ENCODE results near the gene ARHGEF4. TPM values are rescaled to one million over a fixed set of nuclear protein-coding genes. Genes with fewer than 3 reads are reported as not detected.

The ARHGEF4 gene
- total RNA-seq, 4 donors from 2014 or later: 23.7 to 51.5 (median 37.1) TPM

DNA sequence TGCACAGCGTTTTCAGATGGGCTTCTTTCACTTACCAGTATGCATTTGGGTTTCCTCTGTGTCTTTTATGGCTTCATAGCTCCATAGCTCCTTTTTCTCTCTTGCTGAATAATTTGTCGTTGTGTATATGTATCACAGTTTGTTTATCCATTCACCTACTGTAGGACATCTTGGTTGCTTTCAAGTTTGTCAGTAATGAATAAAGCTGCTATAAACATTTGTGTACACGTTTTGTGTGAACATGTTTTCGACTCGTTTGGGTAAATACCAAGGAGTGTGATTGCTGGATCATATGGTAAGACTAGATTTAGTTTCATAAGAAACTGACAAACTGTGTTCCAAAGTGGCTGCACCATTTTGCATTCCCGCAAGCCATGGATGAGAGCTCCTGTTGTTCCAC is 161.8 kb downstream of the ARHGEF4 start:
- H3K9me3 ChIP-seq: no peaks in the 10 kb centered on the region
- no peaks in the 10 kb centered on the region for H3K4me1 ChIP-seq
- DNase-seq (ENCODE audit: extremely low spot score): no peak
- peaks cover 0 to 11% (median 0%) of the 10 kb centered on the region in 4 donors for H3K27me3 ChIP-seq
- no peak overlapping the region for H3K4me3 ChIP-seq
- H3K36me3 ChIP-seq: no peaks in the 10 kb centered on the region
- WGBS: 69% methylated on average over 6 of the region's 6 CpGs
- no peak overlapping the region for H3K27ac ChIP-seq (replicated peaks in 1 of 4)
- TF ChIP-seq EP300 (IDR thresholded peaks at IDR 0.05): no peak
- no peak for TF ChIP-seq POLR2A (IDR thresholded peaks at IDR 0.05; ENCODE audit: low read depth)
- TF ChIP-seq POLR2AphosphoS5 (IDR thresholded peaks at IDR 0.05): no peak
- TF ChIP-seq, protein P1, sequence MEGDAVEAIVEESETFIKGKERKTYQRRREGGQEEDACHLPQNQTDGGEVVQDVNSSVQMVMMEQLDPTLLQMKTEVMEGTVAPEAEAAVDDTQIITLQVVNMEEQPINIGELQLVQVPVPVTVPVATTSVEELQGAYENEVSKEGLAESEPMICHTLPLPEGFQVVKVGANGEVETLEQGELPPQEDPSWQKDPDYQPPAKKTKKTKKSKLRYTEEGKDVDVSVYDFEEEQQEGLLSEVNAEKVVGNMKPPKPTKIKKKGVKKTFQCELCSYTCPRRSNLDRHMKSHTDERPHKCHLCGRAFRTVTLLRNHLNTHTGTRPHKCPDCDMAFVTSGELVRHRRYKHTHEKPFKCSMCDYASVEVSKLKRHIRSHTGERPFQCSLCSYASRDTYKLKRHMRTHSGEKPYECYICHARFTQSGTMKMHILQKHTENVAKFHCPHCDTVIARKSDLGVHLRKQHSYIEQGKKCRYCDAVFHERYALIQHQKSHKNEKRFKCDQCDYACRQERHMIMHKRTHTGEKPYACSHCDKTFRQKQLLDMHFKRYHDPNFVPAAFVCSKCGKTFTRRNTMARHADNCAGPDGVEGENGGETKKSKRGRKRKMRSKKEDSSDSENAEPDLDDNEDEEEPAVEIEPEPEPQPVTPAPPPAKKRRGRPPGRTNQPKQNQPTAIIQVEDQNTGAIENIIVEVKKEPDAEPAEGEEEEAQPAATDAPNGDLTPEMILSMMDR (IDR thresholded peaks at IDR 0.05): no peak
- intact Hi-C loops (cut with DNase I): no loop called here

DNA sequence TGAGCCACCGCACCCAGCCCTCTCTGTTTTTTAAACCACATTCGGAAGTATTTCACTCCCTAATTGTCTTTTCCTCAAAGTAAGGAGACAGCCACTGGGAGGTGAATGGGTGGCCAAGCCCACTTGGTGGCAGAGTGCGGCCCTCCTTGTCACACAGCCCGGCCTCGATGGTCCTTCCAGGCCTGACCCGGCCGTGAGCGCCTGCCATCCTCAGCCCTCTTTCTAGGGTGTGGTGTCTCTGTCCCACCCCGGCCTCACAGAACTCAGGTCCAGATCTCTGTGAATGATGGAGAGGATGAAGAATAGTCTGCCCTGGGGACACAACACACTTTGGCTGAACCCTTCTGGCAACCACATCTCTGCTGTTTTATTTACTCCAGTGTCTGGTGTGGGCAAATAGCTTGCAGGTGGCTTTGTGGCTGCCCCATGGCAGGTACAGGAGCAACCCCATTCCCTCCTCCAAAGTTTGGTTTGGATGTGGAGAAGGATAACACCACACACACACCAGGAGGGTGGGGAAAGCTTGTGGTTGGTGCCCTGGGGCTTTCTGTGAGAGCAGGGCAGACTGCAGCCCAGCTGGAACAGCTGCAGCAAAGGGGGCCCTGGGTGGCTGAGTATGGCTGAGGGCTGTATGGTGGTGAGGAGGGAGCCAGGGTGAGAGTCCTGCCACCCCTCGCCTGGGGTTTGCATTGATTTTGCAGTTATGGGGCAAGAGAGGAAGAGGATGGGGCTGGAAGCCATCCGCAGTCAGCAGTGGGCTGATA is 167.9 kb downstream of the ARHGEF4 start:
- no peaks in the 10 kb centered on the region for H3K36me3 ChIP-seq
- H3K4me1 ChIP-seq: no peaks in the 10 kb centered on the region
- DNase-seq (ENCODE audit: extremely low spot score): peak; percentile 70
- H3K27me3 ChIP-seq: peaks cover 0 to 27% (median 0%) of the 10 kb centered on the region in 4 donors
- TF ChIP-seq POLR2A (IDR thresholded peaks at IDR 0.05; ENCODE audit: low read depth) (no peak), POLR2AphosphoS5 (IDR thresholded peaks at IDR 0.05) (no peak), EP300 (IDR thresholded peaks at IDR 0.05) (no peak)
- TF ChIP-seq, protein P1 (IDR thresholded peaks at IDR 0.05): no peak
- WGBS: 75% methylated on average over 7 of the region's 11 CpGs
- H3K4me3 ChIP-seq: no peak overlapping the region
- no peak overlapping the region for H3K27ac ChIP-seq (replicated peaks in 1 of 4)
- H3K9me3 ChIP-seq: no peaks in the 10 kb centered on the region
- intact Hi-C loops (cut with DNase I): no loop called here

DNA sequence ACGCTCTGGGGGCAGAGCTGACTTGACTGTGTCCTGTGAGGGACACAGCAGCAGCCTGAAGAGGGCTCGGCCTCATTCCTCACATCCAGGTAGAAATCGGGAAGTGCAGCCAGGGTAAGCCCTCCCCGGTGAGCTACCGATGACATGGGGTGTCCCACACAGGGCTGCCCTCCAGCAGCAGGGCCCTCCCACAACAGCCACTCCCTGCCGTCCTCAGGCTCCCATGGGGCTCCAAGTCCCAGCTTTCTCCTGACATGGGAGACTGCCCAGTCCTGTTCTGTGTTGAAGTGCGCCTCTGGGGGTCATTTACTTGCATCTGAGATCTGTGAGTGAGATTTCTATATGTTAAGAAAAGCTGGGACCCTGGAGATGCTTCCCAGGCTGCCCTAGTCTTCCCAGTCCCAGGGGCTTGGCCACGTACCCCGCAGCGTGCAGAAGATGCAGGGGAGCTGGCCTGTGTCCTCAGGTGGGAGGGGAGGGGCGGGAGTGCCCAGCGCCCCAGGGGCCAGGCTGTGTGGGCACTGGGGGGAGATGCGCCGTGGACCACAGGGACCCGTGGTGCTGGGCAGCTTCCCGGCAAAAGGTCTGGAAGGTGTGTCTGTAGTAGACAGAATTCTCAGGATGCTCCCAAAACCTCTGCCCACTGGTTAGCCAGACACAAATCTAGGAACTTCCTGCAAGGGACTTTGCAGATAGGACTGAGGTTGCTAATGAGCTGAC is 168.7 kb downstream of the ARHGEF4 start:
- WGBS: 71% methylated on average over 8 of the region's 16 CpGs
- H3K36me3 ChIP-seq: no peaks in the 10 kb centered on the region
- peak; percentile 85 for DNase-seq (ENCODE audit: extremely low spot score)
- intact Hi-C loops (cut with DNase I): no loop called here
- TF ChIP-seq POLR2A (IDR thresholded peaks at IDR 0.05; ENCODE audit: low read depth): no peak
- TF ChIP-seq, protein P1 (IDR thresholded peaks at IDR 0.05): no peak
- TF ChIP-seq EP300 (IDR thresholded peaks at IDR 0.05): no peak
- TF ChIP-seq POLR2AphosphoS5 (IDR thresholded peaks at IDR 0.05): no peak
- H3K4me3 ChIP-seq: no peak overlapping the region
- no peak overlapping the region for H3K27ac ChIP-seq (replicated peaks in 1 of 4)
- no peaks in the 10 kb centered on the region for H3K4me1 ChIP-seq
- peaks cover 0 to 24% (median 0%) of the 10 kb centered on the region in 4 donors for H3K27me3 ChIP-seq
- H3K9me3 ChIP-seq: no peaks in the 10 kb centered on the region

DNA sequence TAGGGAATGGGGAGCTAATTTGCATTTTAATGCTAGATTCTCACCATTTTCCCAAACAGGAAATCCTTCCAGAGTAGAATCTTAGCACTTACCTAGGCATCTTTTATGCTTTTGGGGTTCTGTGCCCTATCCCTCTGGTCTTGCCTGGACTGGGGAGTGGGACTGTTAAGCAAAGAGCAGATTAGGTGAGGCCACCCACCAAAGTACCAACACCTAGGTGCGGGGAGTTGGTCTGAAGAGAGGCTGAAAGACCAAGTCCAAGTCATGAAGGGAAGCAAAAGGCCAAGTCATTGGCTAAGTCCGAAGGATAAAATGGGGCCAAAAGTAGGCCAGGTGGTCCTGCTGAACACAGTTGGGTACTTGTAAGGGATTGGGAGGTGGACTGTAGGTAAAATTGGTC is 169.8 kb downstream of the ARHGEF4 start:
- H3K4me1 ChIP-seq: no peaks in the 10 kb centered on the region
- intact Hi-C loops (cut with DNase I): no loop called here
- WGBS: 88% methylated on average over 2 of the region's 2 CpGs
- no peak overlapping the region for H3K27ac ChIP-seq (replicated peaks in 1 of 4)
- peaks cover 0 to 27% (median 0%) of the 10 kb centered on the region in 4 donors for H3K27me3 ChIP-seq
- DNase-seq (ENCODE audit: extremely low spot score): peak; percentile 91
- H3K4me3 ChIP-seq: no peak overlapping the region
- H3K9me3 ChIP-seq: no peaks in the 10 kb centered on the region
- no peak for TF ChIP-seq POLR2A (IDR thresholded peaks at IDR 0.05; ENCODE audit: low read depth)
- TF ChIP-seq POLR2AphosphoS5 (IDR thresholded peaks at IDR 0.05): no peak
- TF ChIP-seq, protein P1 (IDR thresholded peaks at IDR 0.05): no peak
- no peak for TF ChIP-seq EP300 (IDR thresholded peaks at IDR 0.05)
- H3K36me3 ChIP-seq: no peaks in the 10 kb centered on the region
